Ishikawa (cell line): ENCODE measurements around the gene HRAS.

ENCODE experiments used
- CEBPB ChIP-seq: IDR thresholded peaks from 2 replicates; pipeline ENCODE4 v1.6.1; 2012
- CREB1 ChIP-seq: IDR thresholded peaks from 2 replicates; pipeline ENCODE4 v1.6.1; 2012; ENCODE audit warnings: low read depth
- EGR1 ChIP-seq: IDR thresholded peaks from 2 replicates; pipeline ENCODE4 v1.6.1; 2012
- EP300 ChIP-seq: IDR thresholded peaks from 2 replicates; pipeline ENCODE4 v1.6.1; 2012; ENCODE audit warnings: borderline replicate concordance
- FOXM1 ChIP-seq: IDR thresholded peaks from 2 replicates; pipeline ENCODE4 v1.6.1; 2012; ENCODE audit warnings: low read depth, borderline replicate concordance
- MAX ChIP-seq: IDR thresholded peaks from 2 replicates; pipeline ENCODE4 v1.6.1; 2012
- NFIC ChIP-seq: IDR thresholded peaks from 2 replicates; pipeline ENCODE4 v1.6.1; 2012
- RAD21 ChIP-seq: IDR thresholded peaks from 2 replicates; pipeline ENCODE4 v1.6.1; 2012; ENCODE audit warnings: low read depth
- REST ChIP-seq: IDR thresholded peaks from 2 replicates; pipeline ENCODE4 v1.6.1; 2012; ENCODE audit warnings: low read depth, mild to moderate bottlenecking
- TAF1 ChIP-seq: IDR thresholded peaks from 2 replicates; pipeline ENCODE4 v1.6.1; 2012; ENCODE audit warnings: low read depth, mild to moderate bottlenecking
- TCF12 ChIP-seq: IDR thresholded peaks from 2 replicates; pipeline ENCODE4 v1.6.1; 2012; ENCODE audit warnings: low read depth
- TEAD4 ChIP-seq: IDR thresholded peaks from 2 replicates; pipeline ENCODE4 v1.6.1; 2012
- USF1 ChIP-seq: IDR thresholded peaks from 2 replicates; pipeline ENCODE4 v1.6.1; 2012
- YY1 ChIP-seq: IDR thresholded peaks from 2 replicates; pipeline ENCODE4 v1.6.1; 2012; ENCODE audit warnings: low read depth
- ZBTB7A ChIP-seq: IDR thresholded peaks from 2 replicates; pipeline ENCODE4 v1.6.1; 2012; ENCODE audit warnings: low read depth

The HRAS gene

GRCh38 chr11:573146-573759 lies 37.9 kb upstream of the HRAS start:
- no peak for TF ChIP-seq REST
- no peak for TF ChIP-seq CREB1
- TF ChIP-seq YY1, result no peak
- TF ChIP-seq MAX, result no peak

- TF ChIP-seq MAX, result no peak
- no peak for TF ChIP-seq NFIC
- TF ChIP-seq ZBTB7A, result no peak
- TF ChIP-seq EGR1, result no peak
- TF ChIP-seq USF1, result no peak
- no peak for TF ChIP-seq TCF12
- no peak for TF ChIP-seq FOXM1
- no peak for TF ChIP-seq TAF1
- no peak for TF ChIP-seq EP300
- TF ChIP-seq REST, result no peak
- TF ChIP-seq CREB1, result no peak
- TF ChIP-seq RAD21, result no peak
- TF ChIP-seq YY1, result no peak
- TF ChIP-seq TEAD4, result no peak
These were observed 36.4 kb upstream of the HRAS start for GRCh38 chr11:571802-572185.

GRCh38 chr11:569158-569885 lies 33.9 kb upstream of the HRAS start:
- no peak for TF ChIP-seq TEAD4

- TF ChIP-seq REST, result no peak
- no peak for TF ChIP-seq CEBPB
- 0 out of 2 replicates have a peak, but pooled peaks have one; percentile 27 for TF ChIP-seq YY1
- TF ChIP-seq ZBTB7A, result peak; percentile 68
- no peak for TF ChIP-seq EGR1
- TF ChIP-seq EP300, result no peak
- TF ChIP-seq NFIC, result no peak
- TF ChIP-seq MAX, result peak; percentile 31; the same call in 1 of the 2 replicates
- TF ChIP-seq CREB1, result no peak
- TF ChIP-seq TAF1, result peak; percentile 5; the same call in 1 of the 2 replicates
- no peak for TF ChIP-seq RAD21
- TF ChIP-seq FOXM1, result no peak
- no peak for TF ChIP-seq TEAD4
- no peak for TF ChIP-seq TCF12
- TF ChIP-seq USF1, result 0 out of 2 replicates have a peak, but pooled peaks have one; percentile 1
These were observed 33.2 kb upstream of the HRAS start for GRCh38 chr11:568306-569157.
